Brain microvascular endothelial cell (primary cell): ENCODE results near the gene NSRP1.
"Not testable (repeated sequence)": the region's sequence is repeated elsewhere in the genome, so short reads cannot be mapped to it uniquely, and the experiment has no call there.

Experiments used
- DNase-seq: peaks from one replicate; pipeline ENCODE4 v3.0.0-alpha.2; 2020
- H3K27ac ChIP-seq: fragments of 250-450 bp; sonication (Bioruptor Pico); 2 replicates; pipeline ENCODE4 v1.5.1; 2020; ENCODE audit warnings: mild to moderate bottlenecking, moderate library complexity
- H3K27me3 ChIP-seq: fragments of 250-450 bp; sonication (Bioruptor Pico); replicated peaks from 2 replicates; pipeline ENCODE4 v1.5.1; 2020; ENCODE audit warnings: mild to moderate bottlenecking
- H3K36me3 ChIP-seq: fragments of 250-450 bp; sonication (Bioruptor Pico); replicated peaks from 2 replicates; pipeline ENCODE4 v1.5.1; 2020; ENCODE audit warnings: mild to moderate bottlenecking
- H3K4me3 ChIP-seq: 2 replicates; pipeline ENCODE4 v1.5.1; 2011; ENCODE audit warnings: low read depth, mild to moderate bottlenecking, control low read depth, low read length, moderate library complexity
- CTCF ChIP-seq: IDR thresholded peaks from 2 replicates; pipeline ENCODE4 v1.5.1; 2011; ENCODE audit warnings: low read depth, mild to moderate bottlenecking, moderate library complexity, low read length, control low read depth, inconsistent platforms; ENCODE audit errors: missing control alignments
- in situ Hi-C: cut with HindIII; loops from 2 replicates; pipeline ENCODE4 v1.10.0; 2017; ENCODE audit warnings: low sequenced_read_pairs, low pct_ligation_motif_present

NSRP1 gene

GRCh38 chr17:30130121-30130520 lies 13.5 kb downstream of the NSRP1 start:
- no peak for TF ChIP-seq CTCF
- peaks cover 12% of the 10 kb centered on the region for H3K36me3 ChIP-seq
- H3K4me3 ChIP-seq: no peak overlapping the region
- no peak overlapping the region for H3K27ac ChIP-seq
- in situ Hi-C loops: no loop called here
- no peaks in the 10 kb centered on the region for H3K27me3 ChIP-seq
- DNase-seq: no peak

GRCh38 chr17:30132615-30133014 lies 16.0 kb downstream of the NSRP1 start:
- H3K36me3 ChIP-seq: peaks cover 20% of the 10 kb centered on the region
- TF ChIP-seq CTCF: no peak
- in situ Hi-C loops: no loop called here
- no peak overlapping the region for H3K27ac ChIP-seq
- H3K27me3 ChIP-seq: no peaks in the 10 kb centered on the region
- no peak overlapping the region for H3K4me3 ChIP-seq
- no peak for DNase-seq

GRCh38 chr17:30133197-30133596 lies 16.6 kb downstream of the NSRP1 start:
- in situ Hi-C loops: no loop called here
- peaks cover 20% of the 10 kb centered on the region for H3K36me3 ChIP-seq
- DNase-seq: no peak

GRCh38 chr17:30134551-30134950 lies 17.9 kb downstream of the NSRP1 start:
- DNase-seq: no peak
- no peak for TF ChIP-seq CTCF
- Histone ChIP-seq H3K4me3 (no peak overlapping the region), H3K27me3 (no peaks in the 10 kb centered on the region), H3K27ac (no peak overlapping the region), H3K36me3 (peaks cover 20% of the 10 kb centered on the region)
- in situ Hi-C loops: no loop called here

More at GRCh38 chr17:30133197-30133596, 16.6 kb downstream of the NSRP1 start:
- Histone ChIP-seq H3K4me3 (no peak overlapping the region), H3K27me3 (no peaks in the 10 kb centered on the region), H3K27ac (no peak overlapping the region)
- TF ChIP-seq CTCF: no peak

GRCh38 chr17:30137158-30137557 lies 20.5 kb downstream of the NSRP1 start:
- peaks cover 12% of the 10 kb centered on the region for H3K36me3 ChIP-seq
- no peak for DNase-seq
- TF ChIP-seq CTCF: no peak
- in situ Hi-C loops: no loop called here
- no peak overlapping the region for H3K27ac ChIP-seq
- H3K4me3 ChIP-seq: no peak overlapping the region
- no peaks in the 10 kb centered on the region for H3K27me3 ChIP-seq

- H3K27ac ChIP-seq, in situ Hi-C loops, H3K27me3 ChIP-seq, H3K36me3 ChIP-seq, H3K4me3 ChIP-seq: not testable (repeated sequence)
- peak; percentile 3 for DNase-seq
Observed at GRCh38 chr17:30147860-30148259, 31.2 kb downstream of the NSRP1 start.
